Liver (tissue), 9 donors: Measurements from ENCODE around the gene TBC1D10B. TPM values are rescaled to one million over a fixed set of nuclear protein-coding genes. Genes with fewer than 3 reads are reported as not detected.
"Not testable (repeated sequence)": the region's sequence is repeated elsewhere in the genome, so short reads cannot be mapped to it uniquely, and the experiment has no call there.

ENCODE experiments used
- DNase-seq: peaks from one replicate; pipeline ENCODE4 v3.0.0-alpha.2; 2017; ENCODE audit warnings: low spot score
- H3K27ac ChIP-seq, 2 donors: one replicate each; pipeline ENCODE4 v1.7.0; 2013; ENCODE audit warnings: inconsistent platforms in 2 of 2, low read length in 2 of 2, control low read depth in 1 of 2, low read depth in 1 of 2, mild to moderate bottlenecking in 1 of 2
- H3K27me3 ChIP-seq, 4 donors: one replicate each; pipeline versions ENCODE4 v1.6.1 to v1.7.0; 2013; ENCODE audit warnings: low read length in 3 of 4, inconsistent platforms in 1 of 4, mild to moderate bottlenecking in 1 of 4, moderate library complexity in 1 of 4; ENCODE audit not compliant: control insufficient read depth in 4 of 4, insufficient read depth in 4 of 4
- H3K36me3 ChIP-seq, 4 donors: one replicate each; pipeline versions ENCODE4 v1.6.1 to v1.7.0; 2013; ENCODE audit warnings: low read length in 3 of 4, mild to moderate bottlenecking in 3 of 4, low read depth in 1 of 4, moderate library complexity in 1 of 4; ENCODE audit not compliant: control insufficient read depth in 4 of 4, insufficient read depth in 3 of 4
- H3K4me1 ChIP-seq, 4 donors: one replicate each; pipeline versions ENCODE4 v1.6.1 to v1.7.0; 2013; ENCODE audit warnings: low read length in 3 of 4, mild to moderate bottlenecking in 3 of 4, moderate library complexity in 1 of 4; ENCODE audit not compliant: control insufficient read depth in 4 of 4, insufficient read depth in 4 of 4
- H3K4me3 ChIP-seq, 3 donors: one replicate each; pipeline versions ENCODE4 v1.6.1 to v1.7.0; 2013; ENCODE audit warnings: low read length in 3 of 3, control low read depth in 1 of 3, low read depth in 1 of 3, mild to moderate bottlenecking in 1 of 3
- H3K9ac ChIP-seq, 2 donors: one replicate each; pipeline ENCODE4 v1.7.0; 2013; ENCODE audit warnings: low read length in 2 of 2, mild to moderate bottlenecking in 2 of 2, moderate library complexity in 2 of 2, control low read depth in 1 of 2, low read depth in 1 of 2
- H3K9me3 ChIP-seq, 4 donors: one replicate each; pipeline versions ENCODE4 v1.6.1 to v1.7.0; 2013; ENCODE audit warnings: low read length in 3 of 4; ENCODE audit not compliant: control insufficient read depth in 4 of 4
- ATF3 ChIP-seq: IDR thresholded peaks from 2 replicates; pipeline ENCODE4 v1.6.1; 2016; ENCODE audit warnings: antibody characterized with exemption
- EGR1 ChIP-seq, 2 donors: IDR thresholded peaks; 2 replicates each; pipeline ENCODE4 v1.6.1; 2016 to 2018; ENCODE audit warnings: antibody characterized with exemption in 2 of 2, low read depth in 2 of 2
- FOXA1 ChIP-seq: IDR thresholded peaks from 2 replicates; pipeline ENCODE4 v1.6.1; 2016; ENCODE audit warnings: antibody characterized with exemption
- FOXA2 ChIP-seq: IDR thresholded peaks from 2 replicates; pipeline ENCODE4 v1.6.1; 2016; ENCODE audit warnings: antibody characterized with exemption
- GABPA ChIP-seq, 2 donors: IDR thresholded peaks in 1 of 2; conservative IDR thresholded peaks in 1 of 2; 2 replicates each; pipeline ENCODE4 v1.6.1; 2016; ENCODE audit warnings: antibody characterized with exemption in 2 of 2, mild to moderate bottlenecking in 1 of 2, moderate library complexity in 1 of 2
- HNF4A ChIP-seq, 2 donors: conservative IDR thresholded peaks; 2 replicates each; pipeline ENCODE4 v1.6.1; 2016; ENCODE audit warnings: antibody characterized with exemption in 2 of 2, mild to moderate bottlenecking in 2 of 2
- HNF4G ChIP-seq: IDR thresholded peaks from 2 replicates; pipeline ENCODE4 v1.6.1; 2016; ENCODE audit warnings: antibody characterized with exemption
- JUND ChIP-seq, 2 donors: IDR thresholded peaks; 2 replicates each; pipeline ENCODE4 v1.6.1; 2016; ENCODE audit warnings: antibody characterized with exemption in 2 of 2
- NR2F2 ChIP-seq: IDR thresholded peaks from 2 replicates; pipeline ENCODE4 v1.6.1; 2016; ENCODE audit warnings: antibody characterized with exemption
- RAD21 ChIP-seq, 2 donors: IDR thresholded peaks; 2 replicates each; pipeline ENCODE4 v1.6.1; 2016; ENCODE audit warnings: antibody characterized with exemption in 2 of 2, mild to moderate bottlenecking in 2 of 2
- REST ChIP-seq: IDR thresholded peaks from 2 replicates; pipeline ENCODE4 v1.6.1; 2016; ENCODE audit warnings: antibody characterized with exemption, mild to moderate bottlenecking
- RXRA ChIP-seq, 2 donors: IDR thresholded peaks; 2 replicates each; pipeline ENCODE4 v1.6.1; 2017 to 2018; ENCODE audit warnings: antibody characterized with exemption in 2 of 2, mild to moderate bottlenecking in 1 of 2
- SP1 ChIP-seq: IDR thresholded peaks from 2 replicates; pipeline ENCODE4 v1.6.1; 2018; ENCODE audit warnings: antibody characterized with exemption, mild to moderate bottlenecking
- TAF1 ChIP-seq: conservative IDR thresholded peaks from 2 replicates; pipeline ENCODE4 v1.6.1; 2016; ENCODE audit warnings: antibody characterized with exemption, mild to moderate bottlenecking
- YY1 ChIP-seq: IDR thresholded peaks from 2 replicates; pipeline ENCODE4 v1.6.1; 2016; ENCODE audit warnings: antibody characterized with exemption, mild to moderate bottlenecking
- WGBS: extraction: QIAGEN DNeasy Blood & Tissue Kit; methylation state at CpG from one replicate; pipeline ENCODE4 v1.1.7; 2013; 5-methylcytosine and 5-hydroxymethylcytosine counted together
- polyA plus RNA-seq, 2 donors: library from polyadenylated mRNA; stranded (reverse) in 1 of 2; unstranded in 1 of 2; fragments of 200-250 nt in 1 of 2; fragments of >200 nt in 1 of 2; fragmentation: Nextera tagmentation in 1 of 2; extraction: Ambion mirVana in 1 of 2; gene quantifications; one replicate each; pipeline versions ENCODE4 v1.2.1 to v1.2.3, GENCODE V29; 2013 to 2015
- total RNA-seq, 2 donors: library from RNA; depleted of rRNA; stranded (reverse); fragments of >200 nt; gene quantifications; one replicate each; pipeline ENCODE4 v1.2.3, GENCODE V29; 2014
- TF ChIP-seq, protein P1 (sequence below): fragments of 150-350 bp; IDR thresholded peaks from 2 replicates; pipeline ENCODE4 v1.5.1; 2017; ENCODE audit warnings: improper control_type of control experiment, low read depth, low read length; ENCODE audit not compliant: missing input control
- TF ChIP-seq, protein P2 (sequence below): IDR thresholded peaks from 2 replicates; pipeline ENCODE4 v1.6.1; 2016; ENCODE audit warnings: antibody characterized with exemption
- TF ChIP-seq, protein P3 (sequence below): IDR thresholded peaks from 2 replicates; pipeline ENCODE4 v1.6.1; 2016; ENCODE audit warnings: antibody characterized with exemption
- donor health status: healthy.
- donor health status: healthy.
- donor health status: healthy.
- donor health status: healthy.
- donor health status: healthy.

TBC1D10B gene
- total and polyA plus RNA-seq, 4 donors = 3.6 to 16.5 (median 12.6) TPM

DNA sequence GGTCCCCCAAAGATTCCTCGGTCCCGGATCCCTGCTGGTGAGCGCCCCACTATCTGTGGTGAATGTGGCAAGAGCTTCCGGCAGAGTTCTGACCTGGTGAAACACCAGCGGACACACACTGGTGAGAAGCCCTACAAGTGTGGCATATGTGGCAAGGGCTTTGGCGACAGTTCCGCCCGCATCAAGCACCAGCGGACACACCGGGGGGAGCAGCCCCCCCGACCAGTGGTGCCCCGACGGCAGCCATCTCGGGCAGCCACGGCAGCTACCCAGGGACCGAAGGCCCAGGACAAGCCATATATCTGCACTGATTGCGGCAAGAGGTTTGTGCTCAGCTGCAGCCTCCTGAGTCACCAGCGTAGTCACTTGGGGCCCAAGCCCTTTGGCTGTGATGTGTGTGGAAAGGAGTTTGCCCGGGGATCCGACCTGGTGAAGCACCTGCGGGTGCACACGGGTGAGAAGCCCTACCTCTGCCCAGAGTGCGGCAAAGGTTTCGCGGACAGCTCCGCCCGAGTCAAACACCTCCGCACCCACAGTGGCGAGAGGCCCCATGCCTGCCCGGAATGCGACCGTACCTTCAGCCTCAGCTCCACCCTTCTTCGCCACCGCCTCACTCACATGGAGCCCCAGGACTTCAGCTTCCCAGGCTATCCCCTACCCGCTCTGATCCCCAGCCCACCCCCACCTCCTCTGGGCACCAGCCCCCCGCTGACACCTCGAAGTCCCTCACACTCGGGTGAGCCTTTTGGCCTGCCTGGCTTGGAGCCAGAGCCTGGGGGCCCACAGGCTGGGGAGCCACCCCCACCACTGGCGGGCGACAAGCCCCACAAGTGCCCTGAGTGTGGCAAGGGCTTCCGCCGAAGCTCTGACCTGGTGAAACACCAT lies 27.7 kb upstream of the TBC1D10B start:
- H3K4me1 ChIP-seq = peaks cover 8 to 37% (median 24%) of the 10 kb centered on the region in 4 donors
- no peaks in the 10 kb centered on the region for H3K9me3 ChIP-seq
- DNase-seq = no peak
- H3K27me3 ChIP-seq = no peaks in the 10 kb centered on the region
- WGBS = 94% methylated on average over 42 of the region's 42 CpGs
- H3K36me3 ChIP-seq = peaks cover 0 to 3% (median 1%) of the 10 kb centered on the region in 4 donors
- H3K9ac ChIP-seq = no peak overlapping the region
- no peak overlapping the region for H3K4me3 ChIP-seq
- H3K27ac ChIP-seq = no peak overlapping the region
- TF ChIP-seq RAD21 (IDR thresholded peaks at IDR 0.05) = no peak

- Histone ChIP-seq H3K9ac (no peak overlapping the region), H3K27ac (no peak overlapping the region), H3K9me3 (no peaks in the 10 kb centered on the region), H3K4me1 (peaks cover 7 to 31% (median 21%) of the 10 kb centered on the region in 4 donors), H3K36me3 (peaks cover 0 to 3% (median 1%) of the 10 kb centered on the region in 4 donors), H3K4me3 (no peak overlapping the region), H3K27me3 (no peaks in the 10 kb centered on the region)
- TF ChIP-seq HNF4G = no peak
- TF ChIP-seq, protein P1, sequence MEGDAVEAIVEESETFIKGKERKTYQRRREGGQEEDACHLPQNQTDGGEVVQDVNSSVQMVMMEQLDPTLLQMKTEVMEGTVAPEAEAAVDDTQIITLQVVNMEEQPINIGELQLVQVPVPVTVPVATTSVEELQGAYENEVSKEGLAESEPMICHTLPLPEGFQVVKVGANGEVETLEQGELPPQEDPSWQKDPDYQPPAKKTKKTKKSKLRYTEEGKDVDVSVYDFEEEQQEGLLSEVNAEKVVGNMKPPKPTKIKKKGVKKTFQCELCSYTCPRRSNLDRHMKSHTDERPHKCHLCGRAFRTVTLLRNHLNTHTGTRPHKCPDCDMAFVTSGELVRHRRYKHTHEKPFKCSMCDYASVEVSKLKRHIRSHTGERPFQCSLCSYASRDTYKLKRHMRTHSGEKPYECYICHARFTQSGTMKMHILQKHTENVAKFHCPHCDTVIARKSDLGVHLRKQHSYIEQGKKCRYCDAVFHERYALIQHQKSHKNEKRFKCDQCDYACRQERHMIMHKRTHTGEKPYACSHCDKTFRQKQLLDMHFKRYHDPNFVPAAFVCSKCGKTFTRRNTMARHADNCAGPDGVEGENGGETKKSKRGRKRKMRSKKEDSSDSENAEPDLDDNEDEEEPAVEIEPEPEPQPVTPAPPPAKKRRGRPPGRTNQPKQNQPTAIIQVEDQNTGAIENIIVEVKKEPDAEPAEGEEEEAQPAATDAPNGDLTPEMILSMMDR = no peak
- TF ChIP-seq REST = no peak
- TF ChIP-seq, protein P2, sequence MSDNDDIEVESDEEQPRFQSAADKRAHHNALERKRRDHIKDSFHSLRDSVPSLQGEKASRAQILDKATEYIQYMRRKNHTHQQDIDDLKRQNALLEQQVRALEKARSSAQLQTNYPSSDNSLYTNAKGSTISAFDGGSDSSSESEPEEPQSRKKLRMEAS = no peak
- no peak for TF ChIP-seq RAD21 (IDR thresholded peaks at IDR 0.05)
- TF ChIP-seq NR2F2 = no peak
- TF ChIP-seq, protein P3, sequence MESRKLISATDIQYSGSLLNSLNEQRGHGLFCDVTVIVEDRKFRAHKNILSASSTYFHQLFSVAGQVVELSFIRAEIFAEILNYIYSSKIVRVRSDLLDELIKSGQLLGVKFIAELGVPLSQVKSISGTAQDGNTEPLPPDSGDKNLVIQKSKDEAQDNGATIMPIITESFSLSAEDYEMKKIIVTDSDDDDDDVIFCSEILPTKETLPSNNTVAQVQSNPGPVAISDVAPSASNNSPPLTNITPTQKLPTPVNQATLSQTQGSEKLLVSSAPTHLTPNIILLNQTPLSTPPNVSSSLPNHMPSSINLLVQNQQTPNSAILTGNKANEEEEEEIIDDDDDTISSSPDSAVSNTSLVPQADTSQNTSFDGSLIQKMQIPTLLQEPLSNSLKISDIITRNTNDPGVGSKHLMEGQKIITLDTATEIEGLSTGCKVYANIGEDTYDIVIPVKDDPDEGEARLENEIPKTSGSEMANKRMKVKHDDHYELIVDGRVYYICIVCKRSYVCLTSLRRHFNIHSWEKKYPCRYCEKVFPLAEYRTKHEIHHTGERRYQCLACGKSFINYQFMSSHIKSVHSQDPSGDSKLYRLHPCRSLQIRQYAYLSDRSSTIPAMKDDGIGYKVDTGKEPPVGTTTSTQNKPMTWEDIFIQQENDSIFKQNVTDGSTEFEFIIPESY = no peak
- TF ChIP-seq HNF4A (conservative IDR thresholded peaks at IDR 0.05) = no peak
- TF ChIP-seq TAF1 = no peak
- no peak for TF ChIP-seq SP1
- TF ChIP-seq GABPA (IDR thresholded peaks at IDR 0.05 in 1 of 2, conservative IDR thresholded peaks at IDR 0.05 in 1 of 2) = no peak
- TF ChIP-seq FOXA2 = no peak
- no peak for TF ChIP-seq JUND (IDR thresholded peaks at IDR 0.05)
- TF ChIP-seq FOXA1 = no peak
- TF ChIP-seq ATF3 = no peak
- TF ChIP-seq EGR1 (IDR thresholded peaks at IDR 0.05; ENCODE audit: low read depth in 2 of 2) = no peak
- TF ChIP-seq YY1 = no peak
- no peak for TF ChIP-seq RXRA (IDR thresholded peaks at IDR 0.05)
- 78% methylated on average over 4 of the region's 4 CpGs for WGBS
- no peak for DNase-seq
These were observed 26.8 kb upstream of the TBC1D10B start for GRCh38 chr16:30397056-30397455.

GRCh38 chr16:30396627-30397026 lies 26.3 kb upstream of the TBC1D10B start:
- H3K27ac ChIP-seq, H3K27me3 ChIP-seq, H3K36me3 ChIP-seq, H3K9ac ChIP-seq, H3K9me3 ChIP-seq, DNase-seq: not testable (repeated sequence)
- H3K4me1 ChIP-seq = peaks cover 6 to 28% (median 18%) of the 10 kb centered on the region in 4 donors
- 82% methylated on average over 4 of the region's 4 CpGs for WGBS
- H3K4me3 ChIP-seq = peak overlapping the region in 1 of 3 donors; percentile 96
